Measurements from ENCODE around the gene TEC. TPM values are rescaled to one million over a fixed set of nuclear protein-coding genes. Genes with fewer than 3 reads are reported as not detected.

TEC gene
- polyA plus RNA-seq, 1 donor from 2014 or later, result not detected

- H3K27ac ChIP-seq (ENCODE audit: low read length), result no peak overlapping the region
- H3F3A ChIP-seq (ENCODE audit: insufficient read depth, low read length, poor library complexity, severe bottlenecking), result no peaks in the 10 kb centered on the region
- H3K36me3 ChIP-seq (ENCODE audit: insufficient read depth, low read length), result no peaks in the 10 kb centered on the region
- no peak overlapping the region for H3K4me2 ChIP-seq (ENCODE audit: low read length)
- TF ChIP-seq POLR2AphosphoS5 (IDR thresholded peaks at IDR 0.05) (no peak), MXI1 (conservative IDR thresholded peaks at IDR 0.05; ENCODE audit: poor library complexity, severe bottlenecking) (no peak), TAF1 (IDR thresholded peaks at IDR 0.05; ENCODE audit: low read depth) (no peak), CTCF (IDR thresholded peaks at IDR 0.05; ENCODE audit: poor library complexity, severe bottlenecking) (no peak), RAD21 (conservative IDR thresholded peaks at IDR 0.05) (no peak), REST (IDR thresholded peaks at IDR 0.05; ENCODE audit: borderline replicate concordance) (no peak)
- H3K79me2 ChIP-seq (replicated peaks; ENCODE audit: insufficient read depth, low read length), result no peaks in the 10 kb centered on the region
- no peaks in the 10 kb centered on the region for H3K9me2 ChIP-seq (ENCODE audit: insufficient read depth, low read length)
- H3K9me3 ChIP-seq (ENCODE audit: low read length), result no peaks in the 10 kb centered on the region
- no peak overlapping the region for H3K4me3 ChIP-seq (ENCODE audit: low read length)
- H4K20me1 ChIP-seq (ENCODE audit: insufficient read depth), result no peaks in the 10 kb centered on the region
- no peaks in the 10 kb centered on the region for H3K27me3 ChIP-seq (ENCODE audit: insufficient read depth, low read depth, low read length)
- H2AFZ ChIP-seq (ENCODE audit: low read depth, low read length), result no peak overlapping the region
- H3K9ac ChIP-seq (ENCODE audit: low read length), result no peak overlapping the region
These were observed 90.7 kb downstream of the TEC start for GRCh38 chr4:48178931-48179330.

GRCh38 chr4:48175806-48176205 is 93.8 kb downstream of the TEC start:
- Histone ChIP-seq H4K20me1 (ENCODE audit: insufficient read depth) (no peaks in the 10 kb centered on the region), H3F3A (ENCODE audit: insufficient read depth, low read length, poor library complexity, severe bottlenecking) (no peaks in the 10 kb centered on the region), H2AFZ (ENCODE audit: low read depth, low read length) (no peak overlapping the region), H3K36me3 (ENCODE audit: insufficient read depth, low read length) (no peaks in the 10 kb centered on the region), H3K4me3 (ENCODE audit: low read length) (no peak overlapping the region), H3K9me3 (ENCODE audit: low read length) (no peaks in the 10 kb centered on the region), H3K4me2 (ENCODE audit: low read length) (no peak overlapping the region), H3K27ac (ENCODE audit: low read length) (no peak overlapping the region), H3K79me2 (replicated peaks; ENCODE audit: insufficient read depth, low read length) (no peaks in the 10 kb centered on the region), H3K9me2 (ENCODE audit: insufficient read depth, low read length) (no peaks in the 10 kb centered on the region), H3K27me3 (ENCODE audit: insufficient read depth, low read depth, low read length) (no peaks in the 10 kb centered on the region), H3K9ac (ENCODE audit: low read length) (no peak overlapping the region)
- TF ChIP-seq MXI1 (conservative IDR thresholded peaks at IDR 0.05; ENCODE audit: poor library complexity, severe bottlenecking) (no peak), TAF1 (IDR thresholded peaks at IDR 0.05; ENCODE audit: low read depth) (no peak), EZH2 (IDR thresholded peaks at IDR 0.05; ENCODE audit: borderline replicate concordance, insufficient read depth, low read length, poor library complexity, severe bottlenecking) (no peak), POLR2AphosphoS5 (IDR thresholded peaks at IDR 0.05) (no peak), EP300 (conservative IDR thresholded peaks at IDR 0.05; ENCODE audit: poor library complexity, severe bottlenecking) (no peak), REST (IDR thresholded peaks at IDR 0.05; ENCODE audit: borderline replicate concordance) (no peak), SMC3 (conservative IDR thresholded peaks at IDR 0.05; ENCODE audit: poor library complexity) (no peak), RAD21 (conservative IDR thresholded peaks at IDR 0.05) (no peak), CTCF (IDR thresholded peaks at IDR 0.05; ENCODE audit: poor library complexity, severe bottlenecking) (no peak)
